Coronary artery (tissue), 2 donors: ENCODE results near the gene MPZL2.

Experiments
- DNase-seq: peaks from one replicate; pipeline ENCODE4 v3.0.0-alpha.2; 2017; ENCODE audit warnings: low spot score
- H3K27ac ChIP-seq, 2 donors: fragments of 200-600 bp; sonication (generic); one replicate each; pipeline ENCODE4 v1.5.1; 2016 to 2019
- H3K4me3 ChIP-seq: fragments of 200-600 bp; sonication (generic); 2 replicates; pipeline ENCODE4 v1.5.1; 2016; ENCODE audit warnings: mild to moderate bottlenecking, moderate library complexity
- TF ChIP-seq, protein P1 (sequence below): fragments of 200-600 bp; sonication (generic); IDR thresholded peaks from one replicate; pipeline ENCODE4 v1.5.1; 2019; ENCODE audit warnings: antibody characterized with exemption

The MPZL2 gene

DNA sequence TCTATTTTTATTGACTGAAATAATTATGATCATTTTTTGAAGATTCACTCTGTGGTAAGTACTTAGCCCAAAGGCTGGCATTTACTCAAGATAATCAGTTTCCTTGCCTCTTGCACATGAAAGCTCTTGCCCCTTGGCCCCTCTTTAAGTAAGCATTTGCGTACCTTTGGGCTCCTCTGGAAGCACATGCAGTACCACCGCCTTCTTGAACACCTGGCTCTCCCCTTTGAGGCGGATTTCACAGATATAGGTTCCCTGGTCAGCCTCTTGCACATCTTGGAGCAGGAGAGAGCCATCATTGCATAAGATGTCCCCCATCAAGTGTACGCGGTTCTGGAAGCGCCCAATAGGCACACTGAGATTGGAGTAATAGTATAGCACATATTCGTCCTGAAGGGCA, 53.8 kb downstream of the MPZL2 start:
- no peak overlapping the region for H3K27ac ChIP-seq
- DNase-seq, result no peak
- no peak overlapping the region for H3K4me3 ChIP-seq
- TF ChIP-seq, protein P1, sequence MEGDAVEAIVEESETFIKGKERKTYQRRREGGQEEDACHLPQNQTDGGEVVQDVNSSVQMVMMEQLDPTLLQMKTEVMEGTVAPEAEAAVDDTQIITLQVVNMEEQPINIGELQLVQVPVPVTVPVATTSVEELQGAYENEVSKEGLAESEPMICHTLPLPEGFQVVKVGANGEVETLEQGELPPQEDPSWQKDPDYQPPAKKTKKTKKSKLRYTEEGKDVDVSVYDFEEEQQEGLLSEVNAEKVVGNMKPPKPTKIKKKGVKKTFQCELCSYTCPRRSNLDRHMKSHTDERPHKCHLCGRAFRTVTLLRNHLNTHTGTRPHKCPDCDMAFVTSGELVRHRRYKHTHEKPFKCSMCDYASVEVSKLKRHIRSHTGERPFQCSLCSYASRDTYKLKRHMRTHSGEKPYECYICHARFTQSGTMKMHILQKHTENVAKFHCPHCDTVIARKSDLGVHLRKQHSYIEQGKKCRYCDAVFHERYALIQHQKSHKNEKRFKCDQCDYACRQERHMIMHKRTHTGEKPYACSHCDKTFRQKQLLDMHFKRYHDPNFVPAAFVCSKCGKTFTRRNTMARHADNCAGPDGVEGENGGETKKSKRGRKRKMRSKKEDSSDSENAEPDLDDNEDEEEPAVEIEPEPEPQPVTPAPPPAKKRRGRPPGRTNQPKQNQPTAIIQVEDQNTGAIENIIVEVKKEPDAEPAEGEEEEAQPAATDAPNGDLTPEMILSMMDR, result no peak

DNA sequence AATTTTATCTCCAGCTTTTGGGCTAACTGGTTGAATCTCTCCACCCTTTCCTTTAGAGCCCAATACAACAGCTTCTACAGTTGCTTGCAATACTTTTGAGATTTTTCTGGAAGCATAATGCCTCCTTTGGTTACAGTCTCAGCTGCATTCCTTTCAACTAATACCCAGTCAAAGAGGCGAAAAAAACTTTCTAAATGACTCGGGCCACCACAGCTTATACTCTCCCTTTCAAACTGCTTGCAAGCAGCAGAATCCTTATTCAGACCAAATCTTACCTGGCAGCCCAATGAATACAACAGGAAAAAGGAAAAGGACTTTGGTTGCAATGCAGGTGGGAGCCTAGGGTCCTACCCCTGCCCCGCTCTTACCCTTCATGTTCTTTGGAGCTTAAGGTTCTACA, 55.1 kb downstream of the MPZL2 start:
- DNase-seq, result no peak
- TF ChIP-seq, protein P1, result no peak
- H3K27ac ChIP-seq, result no peak overlapping the region
- H3K4me3 ChIP-seq, result no peak overlapping the region

DNA sequence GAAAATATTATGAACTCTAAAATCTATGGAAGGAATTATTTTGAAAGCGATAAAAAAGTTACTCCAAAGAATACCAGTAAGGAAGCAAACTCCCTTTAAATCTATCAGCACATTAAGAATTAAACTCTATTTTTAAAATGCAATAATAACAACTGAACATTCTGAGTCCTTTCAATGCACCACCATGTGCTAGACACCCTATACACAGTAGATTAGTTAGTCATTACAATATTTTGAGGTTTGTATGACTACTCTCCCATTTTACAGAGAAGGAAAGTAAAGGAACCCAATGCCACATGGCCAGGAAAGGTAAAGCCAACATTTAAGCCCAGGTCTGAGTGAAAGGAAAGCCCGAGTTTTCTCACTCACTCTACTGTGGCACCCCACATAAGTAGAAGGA, 57.0 kb downstream of the MPZL2 start:
- H3K27ac ChIP-seq, result peak overlapping the region in 1 of 2 donors; percentile 72

DNA sequence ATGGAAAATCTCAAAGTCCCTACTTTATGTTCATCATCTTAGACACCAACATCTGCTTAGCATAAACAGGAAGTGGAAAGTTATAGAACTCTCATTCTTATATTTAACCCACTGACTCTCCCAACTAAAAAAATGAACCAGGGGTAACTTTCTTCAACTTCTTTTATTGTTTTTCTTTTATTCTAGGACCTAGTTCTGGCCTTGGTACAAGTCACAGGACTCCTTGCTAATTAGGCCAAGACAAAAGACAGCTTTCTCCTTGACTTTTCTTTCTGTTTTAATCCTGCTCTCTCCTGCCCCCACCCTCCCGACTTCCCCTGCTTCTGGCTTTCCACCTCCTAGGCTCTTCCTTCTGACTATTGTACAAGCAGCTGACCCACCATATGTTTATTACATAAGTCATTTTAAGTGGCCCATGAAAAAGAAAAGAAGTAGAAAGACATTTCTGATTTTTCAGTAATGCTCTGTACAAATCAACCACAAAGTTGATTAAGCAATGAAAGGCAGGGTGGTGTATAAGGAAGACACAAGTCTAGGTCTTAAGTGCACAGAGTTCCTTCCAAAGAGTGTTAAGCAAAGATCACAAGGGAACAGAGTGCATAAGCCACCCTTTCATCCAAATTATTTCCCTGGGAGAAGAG, 57.6 kb downstream of the MPZL2 start:
- DNase-seq, result no peak
- Histone ChIP-seq H3K4me3 (no peak overlapping the region), H3K27ac (peak overlapping the region in 1 of 2 donors; percentile 72)
- TF ChIP-seq, protein P1, result no peak

More for the DNA sequence above, 57.0 kb downstream of the MPZL2 start:
- no peak overlapping the region for H3K4me3 ChIP-seq
- TF ChIP-seq, protein P1, result no peak
- DNase-seq, result no peak

DNA sequence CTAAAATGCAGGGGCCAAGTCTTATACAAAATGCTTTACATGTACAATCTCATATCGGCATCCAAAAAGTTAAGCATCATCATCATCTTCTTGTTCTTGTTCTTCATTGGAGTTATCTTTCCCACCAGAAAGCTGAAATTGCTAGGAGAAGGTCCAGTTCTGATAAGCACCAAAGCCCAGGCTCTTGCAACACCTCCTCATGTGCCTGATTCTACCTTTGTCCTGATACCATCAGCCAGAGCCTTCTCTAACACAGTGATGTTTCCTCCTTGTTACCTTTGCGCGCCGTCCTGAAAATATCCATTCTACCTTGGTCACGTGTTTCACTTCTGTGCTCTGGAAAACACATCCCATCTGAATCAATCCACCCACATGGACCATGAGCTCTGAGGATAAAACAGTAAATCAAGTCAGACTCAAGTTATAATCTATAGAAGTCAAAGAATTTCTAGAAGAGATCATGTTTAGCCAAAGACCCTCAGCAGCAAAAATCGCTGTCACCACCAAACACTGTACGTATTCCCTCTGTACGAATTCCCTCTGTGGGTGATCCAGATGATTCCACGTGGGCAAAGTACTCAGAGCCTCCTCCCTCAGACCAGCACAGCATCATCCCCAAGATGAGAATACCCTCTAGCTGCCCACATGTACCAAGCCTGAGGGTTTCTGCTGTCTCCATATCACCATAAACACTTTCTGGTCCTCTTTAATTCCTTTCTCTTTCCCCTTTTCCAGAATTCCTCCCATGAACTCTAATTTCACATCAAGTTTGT, 58.3 kb downstream of the MPZL2 start:
- Histone ChIP-seq H3K4me3 (no peak overlapping the region), H3K27ac (peak overlapping the region in 1 of 2 donors; percentile 72)
- TF ChIP-seq, protein P1, result no peak
- DNase-seq, result no peak
